Thyroid gland (tissue), 4 donors: ENCODE measurements around the gene GPR82. TPM values are rescaled to one million over a fixed set of nuclear protein-coding genes. Genes with fewer than 3 reads are reported as not detected.
"Not testable (repeated sequence)": the region's sequence is repeated elsewhere in the genome, so short reads cannot be mapped to it uniquely, and the experiment has no call there.

Experiments used
- DNase-seq, 2 donors: peaks; one replicate each; pipeline ENCODE4 v3.0.0-alpha.2; 2019
- H3K27ac ChIP-seq, 3 donors: fragments of 200-600 bp; sonication (generic); 1 replicate in 2 of 3; 2 replicates in 1 of 3; pipeline ENCODE4 v1.5.1; 2016 to 2019; ENCODE audit warnings: mild to moderate bottlenecking in 1 of 3, moderate library complexity in 1 of 3
- H3K27me3 ChIP-seq: fragments of 200-600 bp; sonication (generic); one replicate; pipeline ENCODE4 v1.5.1; 2019
- H3K36me3 ChIP-seq, 2 donors: fragments of 200-600 bp; sonication (generic); one replicate each; pipeline ENCODE4 v1.5.1; 2016 to 2019
- H3K4me1 ChIP-seq, 2 donors: fragments of 200-600 bp; sonication (generic); one replicate each; pipeline ENCODE4 v1.5.1; 2017 to 2019
- H3K4me3 ChIP-seq, 3 donors: fragments of 200-600 bp; sonication (generic); replicated peaks in 1 of 3; 1 replicate in 2 of 3; 2 replicates in 1 of 3; pipeline ENCODE4 v1.5.1; 2016; ENCODE audit warnings: mild to moderate bottlenecking in 1 of 3
- H3K9me3 ChIP-seq: fragments of 200-600 bp; sonication (generic); one replicate; pipeline ENCODE4 v1.5.1; 2017
- POLR2A ChIP-seq, 2 donors: fragments of 450-650 bp; IDR thresholded peaks; one replicate each; pipeline ENCODE4 v1.6.1; 2017; ENCODE audit warnings: antibody characterized with exemption in 2 of 2, mild to moderate bottlenecking in 2 of 2, moderate library complexity in 1 of 2
- WGBS, 2 donors: methylation state at CpG; one replicate each; pipeline ENCODE4 v1.1.5; 2017; 5-methylcytosine and 5-hydroxymethylcytosine counted together
- intact Hi-C: fragments of 100-400 bp; cut with DNase I; formaldehyde crosslinking; loops from one replicate; pipeline ENCODE4 v1.15.1; 2023
- total RNA-seq, 4 donors: library from RNA; depleted of rRNA; stranded (reverse); fragments of >200 nt; gene quantifications; one replicate each; pipeline ENCODE4 v1.2.3, GENCODE V29; 2016
- TF ChIP-seq, protein P1 (sequence below), 6 experiments: fragments of 200-600 bp in 3 of 6; fragments of 450-650 bp in 3 of 6; sonication (generic) in 3 of 6; IDR thresholded peaks; one replicate each; pipeline ENCODE4 v1.5.1; 2016 to 2019; ENCODE audit warnings: antibody characterized with exemption in 6 of 6, mild to moderate bottlenecking in 2 of 6, inconsistent platforms in 1 of 6, moderate library complexity in 1 of 6

Gene GPR82, protein sequence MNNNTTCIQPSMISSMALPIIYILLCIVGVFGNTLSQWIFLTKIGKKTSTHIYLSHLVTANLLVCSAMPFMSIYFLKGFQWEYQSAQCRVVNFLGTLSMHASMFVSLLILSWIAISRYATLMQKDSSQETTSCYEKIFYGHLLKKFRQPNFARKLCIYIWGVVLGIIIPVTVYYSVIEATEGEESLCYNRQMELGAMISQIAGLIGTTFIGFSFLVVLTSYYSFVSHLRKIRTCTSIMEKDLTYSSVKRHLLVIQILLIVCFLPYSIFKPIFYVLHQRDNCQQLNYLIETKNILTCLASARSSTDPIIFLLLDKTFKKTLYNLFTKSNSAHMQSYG
- under 1 TPM in 2 of 4 donors, not detected in 2; 0.33 to 0.40 TPM for total RNA-seq

DNA sequence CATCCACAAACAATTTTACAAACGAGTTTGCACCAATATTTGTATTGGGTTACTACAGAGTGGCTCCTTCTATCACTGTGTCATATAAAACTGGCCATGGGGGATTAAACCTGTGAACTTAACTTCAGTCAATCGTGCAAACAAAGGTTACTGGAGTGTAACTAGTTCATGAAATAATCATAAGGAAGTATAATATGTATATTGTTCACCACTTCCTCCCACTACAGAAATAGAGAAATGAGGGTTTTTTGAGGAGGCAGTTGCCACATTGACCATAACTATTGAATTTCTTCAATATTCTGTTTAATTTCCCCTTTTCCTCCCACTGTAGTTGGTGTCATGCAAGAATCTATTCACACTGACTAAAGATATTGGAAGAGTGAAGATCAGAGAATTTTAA lies at the start of gene GPR82:
Gene GPR82 (plus strand): TSS at position 356 of the 400 bp plus-strand sequence. CDS start 2,846 bp downstream, outside the sequence.
- Histone ChIP-seq H3K4me3 (no peak within 1 kb of the TSS), H3K36me3 (no peaks in the 10 kb centered on the region), H3K9me3 (no peaks in the 10 kb centered on the region), H3K4me1 (no peaks in the 10 kb centered on the region), H3K27me3 (no peaks in the 10 kb centered on the region), H3K27ac (no peak within 1 kb of the TSS)
- no peak for TF ChIP-seq POLR2A (IDR thresholded peaks at IDR 0.05)
- TF ChIP-seq, protein P1, sequence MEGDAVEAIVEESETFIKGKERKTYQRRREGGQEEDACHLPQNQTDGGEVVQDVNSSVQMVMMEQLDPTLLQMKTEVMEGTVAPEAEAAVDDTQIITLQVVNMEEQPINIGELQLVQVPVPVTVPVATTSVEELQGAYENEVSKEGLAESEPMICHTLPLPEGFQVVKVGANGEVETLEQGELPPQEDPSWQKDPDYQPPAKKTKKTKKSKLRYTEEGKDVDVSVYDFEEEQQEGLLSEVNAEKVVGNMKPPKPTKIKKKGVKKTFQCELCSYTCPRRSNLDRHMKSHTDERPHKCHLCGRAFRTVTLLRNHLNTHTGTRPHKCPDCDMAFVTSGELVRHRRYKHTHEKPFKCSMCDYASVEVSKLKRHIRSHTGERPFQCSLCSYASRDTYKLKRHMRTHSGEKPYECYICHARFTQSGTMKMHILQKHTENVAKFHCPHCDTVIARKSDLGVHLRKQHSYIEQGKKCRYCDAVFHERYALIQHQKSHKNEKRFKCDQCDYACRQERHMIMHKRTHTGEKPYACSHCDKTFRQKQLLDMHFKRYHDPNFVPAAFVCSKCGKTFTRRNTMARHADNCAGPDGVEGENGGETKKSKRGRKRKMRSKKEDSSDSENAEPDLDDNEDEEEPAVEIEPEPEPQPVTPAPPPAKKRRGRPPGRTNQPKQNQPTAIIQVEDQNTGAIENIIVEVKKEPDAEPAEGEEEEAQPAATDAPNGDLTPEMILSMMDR (IDR thresholded peaks at IDR 0.05) = no peak
- DNase-seq = no peak
- intact Hi-C loops = no loop called here
- 61 to 82% methylated on average over 2 of the region's 2 CpGs for whole genome bisulfite sequencing, 2 donors

DNA sequence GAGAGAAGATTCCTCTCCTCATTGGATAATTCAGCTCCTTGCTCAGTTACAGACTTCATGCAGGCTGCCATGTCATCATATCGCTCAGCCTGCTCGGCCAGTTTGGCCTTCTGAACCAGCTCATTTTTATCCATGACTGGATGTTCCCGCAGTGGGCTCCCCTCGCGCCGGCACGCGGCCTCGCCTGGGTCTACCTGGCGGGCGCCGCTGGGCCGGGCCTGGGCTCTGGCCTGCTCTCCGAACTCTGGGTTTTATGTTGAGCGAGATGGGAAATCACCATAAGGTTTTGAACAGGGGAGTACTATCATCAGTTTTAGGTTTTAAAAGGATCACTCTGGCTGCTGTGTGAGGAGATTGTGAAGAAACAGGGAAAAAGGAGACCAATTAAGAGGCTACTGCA lies 47.6 kb upstream of the GPR82 start:
- WGBS, 2 donors = 98 to 99% methylated on average over 15 of the region's 15 CpGs
- intact Hi-C loops = not testable (repeated sequence)

DNA sequence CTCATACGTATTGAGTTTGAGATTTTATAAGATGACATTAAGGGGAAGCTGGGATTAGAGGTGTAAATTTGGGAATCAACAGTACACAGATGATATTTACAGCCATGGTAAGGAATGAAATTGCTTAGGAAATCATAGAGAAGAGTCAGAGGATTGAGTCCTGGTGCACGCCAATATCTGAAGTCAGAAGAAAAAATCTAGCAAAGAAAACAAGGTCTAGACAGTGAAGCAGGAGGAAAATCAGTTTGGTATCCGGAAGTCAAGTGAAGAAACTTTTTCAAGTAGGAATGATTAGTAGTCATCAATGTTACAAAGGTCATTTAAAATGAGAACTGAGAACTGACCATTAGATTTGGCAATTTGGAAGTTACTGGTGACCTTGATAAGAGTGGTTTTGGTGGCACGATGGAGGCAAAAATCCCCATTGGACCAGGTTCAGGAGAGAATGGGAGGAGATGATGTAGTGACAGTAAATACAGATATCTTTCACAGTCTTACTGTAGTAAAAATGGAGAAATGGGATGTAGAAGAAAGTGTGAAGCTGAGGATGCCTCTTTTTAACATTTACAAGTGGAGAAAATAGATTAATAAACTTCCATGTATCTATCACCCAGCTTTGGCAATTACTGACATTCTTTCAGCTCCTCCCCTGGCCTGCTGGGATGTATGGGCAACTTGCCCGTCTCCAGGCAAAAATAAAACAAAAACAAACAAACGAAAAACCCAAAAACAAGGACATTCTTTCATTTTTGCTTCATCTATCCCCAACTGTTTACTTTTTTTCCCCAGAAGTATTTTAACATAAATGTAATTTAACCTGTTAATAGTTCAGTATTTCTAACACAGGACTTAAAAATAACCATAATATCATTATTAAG lies 46.6 kb upstream of the GPR82 start:
- TF ChIP-seq POLR2A (IDR thresholded peaks at IDR 0.05) = no peak
- TF ChIP-seq, protein P1 (IDR thresholded peaks at IDR 0.05) = no peak
- Histone ChIP-seq H3K27ac (no peak overlapping the region), H3K36me3 (no peaks in the 10 kb centered on the region), H3K9me3 (no peaks in the 10 kb centered on the region), H3K4me1 (no peaks in the 10 kb centered on the region), H3K4me3 (no peak overlapping the region), H3K27me3 (no peaks in the 10 kb centered on the region)
- intact Hi-C loops = no loop called here
- 72 to 82% methylated on average over 6 of the region's 6 CpGs for WGBS, 2 donors
- no peak for DNase-seq

More for the DNA sequence above, 47.6 kb upstream of the GPR82 start:
- H3K36me3 ChIP-seq, H3K27me3 ChIP-seq, H3K4me3 ChIP-seq, H3K9me3 ChIP-seq, DNase-seq, H3K4me1 ChIP-seq, H3K27ac ChIP-seq: not testable (repeated sequence)

DNA sequence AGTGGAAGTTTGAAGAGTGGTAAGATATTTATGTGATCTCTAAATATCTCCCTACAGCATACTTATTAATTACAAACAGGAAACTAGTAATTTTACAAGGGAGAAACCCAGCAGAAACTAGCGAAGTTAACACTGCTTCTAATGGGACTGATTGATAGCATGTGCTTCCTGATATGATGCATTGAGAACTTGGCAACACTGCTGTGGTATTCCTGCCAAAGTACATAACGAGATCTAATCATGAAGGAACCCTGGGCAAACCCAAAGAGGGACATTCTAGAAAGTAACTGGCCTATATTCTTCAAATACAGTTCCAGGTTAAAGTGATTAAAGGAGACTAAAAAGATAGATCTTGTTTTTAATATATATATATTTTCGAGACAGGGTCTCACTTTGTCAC lies 39.8 kb upstream of the GPR82 start:
- no peak overlapping the region for H3K27ac ChIP-seq
- 60 to 73% methylated on average over 3 of the region's 3 CpGs for WGBS, 2 donors

DNA sequence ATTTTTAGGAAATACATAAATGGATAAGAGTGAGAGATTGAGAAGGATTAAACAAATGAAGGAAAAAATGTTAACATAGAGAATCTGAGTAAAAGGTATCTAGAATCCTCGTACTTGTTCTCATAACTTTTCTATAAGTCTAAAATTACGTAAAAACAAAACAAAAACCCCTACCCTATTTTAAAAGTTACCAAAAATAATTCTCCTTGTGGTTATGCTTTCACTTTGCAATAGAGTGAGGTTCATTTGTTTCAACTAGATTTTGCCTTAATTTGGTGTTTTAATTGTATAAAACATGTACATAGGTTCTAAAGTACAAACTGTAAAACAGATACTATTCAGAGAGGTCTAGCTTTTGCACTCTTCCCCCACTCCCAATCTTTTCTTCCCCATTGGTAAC lies 39.0 kb upstream of the GPR82 start:
- Histone ChIP-seq H3K27ac (no peak overlapping the region), H3K4me1 (no peaks in the 10 kb centered on the region), H3K27me3 (no peaks in the 10 kb centered on the region), H3K36me3 (no peaks in the 10 kb centered on the region), H3K9me3 (no peaks in the 10 kb centered on the region), H3K4me3 (no peak overlapping the region)
- TF ChIP-seq, protein P1 (IDR thresholded peaks at IDR 0.05) = no peak
- TF ChIP-seq POLR2A (IDR thresholded peaks at IDR 0.05) = no peak
- no peak for DNase-seq
- WGBS, 2 donors = 95 to 96% methylated on average over 2 of the region's 2 CpGs
- intact Hi-C loops = no loop called here

More for the DNA sequence above, 39.8 kb upstream of the GPR82 start:
- no peaks in the 10 kb centered on the region for H3K36me3 ChIP-seq
- no peak for DNase-seq
- H3K27me3 ChIP-seq = no peaks in the 10 kb centered on the region
- TF ChIP-seq POLR2A (IDR thresholded peaks at IDR 0.05) = no peak
- TF ChIP-seq, protein P1 (IDR thresholded peaks at IDR 0.05) = no peak
- intact Hi-C loops = no loop called here
- H3K9me3 ChIP-seq = no peaks in the 10 kb centered on the region
- no peak overlapping the region for H3K4me3 ChIP-seq
- no peaks in the 10 kb centered on the region for H3K4me1 ChIP-seq
